ENCODE results near the gene RTCA.
"Not testable (repeated sequence)": the region's sequence is repeated elsewhere in the genome, so short reads cannot be mapped to it uniquely, and the experiment has no call there.

RTCA gene

GRCh38 chr1:100265931-100266740 is at the start of gene RTCA:
Gene RTCA, plus strand, starts transcription at chr1:100266216. Its CDS starts 160 bp downstream, at chr1:100266376.
- DNase-seq (ENCODE audit: low spot score) (peak; percentile 97), FAIRE-seq (no peak)

GRCh38 chr1:100217834-100218233 is 48.2 kb upstream of the RTCA start:
- DNase-seq (ENCODE audit: low spot score) (no peak), FAIRE-seq (no peak)

GRCh38 chr1:100219457-100219856 is 46.6 kb upstream of the RTCA start:
- DNase-seq (ENCODE audit: low spot score) = no peak
- FAIRE-seq = no peak

GRCh38 chr1:100219883-100220282 is 46.1 kb upstream of the RTCA start:
- FAIRE-seq (no peak), DNase-seq (ENCODE audit: low spot score) (no peak)

GRCh38 chr1:100222428-100222827 is 43.6 kb upstream of the RTCA start:
- FAIRE-seq (no peak), DNase-seq (ENCODE audit: low spot score) (no peak)

GRCh38 chr1:100229681-100230443 is 36.2 kb upstream of the RTCA start:
- FAIRE-seq (no peak), DNase-seq (ENCODE audit: low spot score) (no peak)

- FAIRE-seq (no peak), DNase-seq (ENCODE audit: low spot score) (no peak)
Measured at GRCh38 chr1:100230765-100231164, 35.3 kb upstream of the RTCA start.

GRCh38 chr1:100231721-100232120 is 34.3 kb upstream of the RTCA start:
- FAIRE-seq (no peak), DNase-seq (ENCODE audit: low spot score) (no peak)

- FAIRE-seq = no peak
- DNase-seq (ENCODE audit: low spot score) = no peak
Measured at GRCh38 chr1:100232156-100232555, 33.9 kb upstream of the RTCA start.

- not testable (repeated sequence) for DNase-seq (ENCODE audit: low spot score); FAIRE-seq
Measured at GRCh38 chr1:100233566-100233965, 32.5 kb upstream of the RTCA start.

GRCh38 chr1:100234432-100234831 is 31.6 kb upstream of the RTCA start:
- DNase-seq (ENCODE audit: low spot score) = no peak
- FAIRE-seq = no peak

- FAIRE-seq (no peak), DNase-seq (ENCODE audit: low spot score) (no peak)
Measured at GRCh38 chr1:100237091-100237490, 28.9 kb upstream of the RTCA start.

- no peak for DNase-seq (ENCODE audit: low spot score)
- FAIRE-seq = no peak
Measured at GRCh38 chr1:100239961-100240360, 26.1 kb upstream of the RTCA start.

- DNase-seq (ENCODE audit: low spot score) (no peak), FAIRE-seq (no peak)
Measured at GRCh38 chr1:100240631-100241030, 25.4 kb upstream of the RTCA start.

GRCh38 chr1:100246738-100247137 is 19.3 kb upstream of the RTCA start:
- FAIRE-seq (no peak), DNase-seq (ENCODE audit: low spot score) (no peak)

GRCh38 chr1:100249155-100249536 is 16.9 kb upstream of the RTCA start:
- FAIRE-seq (no peak), DNase-seq (ENCODE audit: low spot score) (peak; percentile 5)

- FAIRE-seq (peak; percentile 67), DNase-seq (ENCODE audit: low spot score) (peak; percentile 98)
Measured at GRCh38 chr1:100249537-100250257, 16.3 kb upstream of the RTCA start, which contains the start of gene DBT. Gene DBT, minus strand, starts transcription at chr1:100249834. Its CDS starts 14 bp downstream, at chr1:100249820.

GRCh38 chr1:100250264-100250663 is 15.8 kb upstream of the RTCA start:
- FAIRE-seq (no peak), DNase-seq (ENCODE audit: low spot score) (no peak)

GRCh38 chr1:100250807-100251206 is 15.2 kb upstream of the RTCA start:
- FAIRE-seq = no peak
- no peak for DNase-seq (ENCODE audit: low spot score)

GRCh38 chr1:100252901-100253300 is 13.1 kb upstream of the RTCA start:
- no peak for FAIRE-seq
- no peak for DNase-seq (ENCODE audit: low spot score)

- FAIRE-seq = no peak
- no peak for DNase-seq (ENCODE audit: low spot score)
Measured at GRCh38 chr1:100253552-100253951, 12.5 kb upstream of the RTCA start.

- not testable (repeated sequence) for FAIRE-seq; DNase-seq (ENCODE audit: low spot score)
Measured at GRCh38 chr1:100256273-100256672, 9.7 kb upstream of the RTCA start.
